Measurements from ENCODE around the gene ACVRL1.

DNA sequence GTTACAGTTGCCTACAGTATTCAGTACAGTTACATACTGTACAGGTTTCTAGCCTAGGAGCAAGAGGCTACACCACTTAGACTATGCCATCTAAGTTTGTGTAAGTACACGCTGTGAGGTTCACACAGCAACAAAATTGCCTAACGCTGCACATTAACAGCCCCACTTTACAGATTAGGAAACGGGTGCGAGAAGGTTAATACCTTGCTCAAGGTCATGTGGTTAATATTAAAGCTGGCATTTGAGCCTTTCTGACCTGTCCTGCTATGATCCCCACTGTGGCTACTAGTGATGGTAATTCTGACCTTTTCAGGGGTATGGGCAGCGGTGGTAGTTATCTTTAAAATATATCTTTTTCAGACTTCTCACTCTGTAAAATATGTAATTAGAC lies 65.1 kb downstream of the ACVRL1 start:
- TF ChIP-seq, protein P1, sequence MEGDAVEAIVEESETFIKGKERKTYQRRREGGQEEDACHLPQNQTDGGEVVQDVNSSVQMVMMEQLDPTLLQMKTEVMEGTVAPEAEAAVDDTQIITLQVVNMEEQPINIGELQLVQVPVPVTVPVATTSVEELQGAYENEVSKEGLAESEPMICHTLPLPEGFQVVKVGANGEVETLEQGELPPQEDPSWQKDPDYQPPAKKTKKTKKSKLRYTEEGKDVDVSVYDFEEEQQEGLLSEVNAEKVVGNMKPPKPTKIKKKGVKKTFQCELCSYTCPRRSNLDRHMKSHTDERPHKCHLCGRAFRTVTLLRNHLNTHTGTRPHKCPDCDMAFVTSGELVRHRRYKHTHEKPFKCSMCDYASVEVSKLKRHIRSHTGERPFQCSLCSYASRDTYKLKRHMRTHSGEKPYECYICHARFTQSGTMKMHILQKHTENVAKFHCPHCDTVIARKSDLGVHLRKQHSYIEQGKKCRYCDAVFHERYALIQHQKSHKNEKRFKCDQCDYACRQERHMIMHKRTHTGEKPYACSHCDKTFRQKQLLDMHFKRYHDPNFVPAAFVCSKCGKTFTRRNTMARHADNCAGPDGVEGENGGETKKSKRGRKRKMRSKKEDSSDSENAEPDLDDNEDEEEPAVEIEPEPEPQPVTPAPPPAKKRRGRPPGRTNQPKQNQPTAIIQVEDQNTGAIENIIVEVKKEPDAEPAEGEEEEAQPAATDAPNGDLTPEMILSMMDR (IDR thresholded peaks at IDR 0.05; ENCODE audit: poor library complexity): no peak
- no peak for TF ChIP-seq EZH2phosphoT487 (IDR thresholded peaks at IDR 0.05; ENCODE audit: low read depth, severe bottlenecking, unreplicated experiment)
- TF ChIP-seq EZH2 (IDR thresholded peaks at IDR 0.05; ENCODE audit: borderline replicate concordance): no peak
